Measurements from ENCODE around the gene STIM2. TPM values are rescaled to one million over a fixed set of nuclear protein-coding genes. Genes with fewer than 3 reads are reported as not detected.
"Not testable (repeated sequence)": the region's sequence is repeated elsewhere in the genome, so short reads cannot be mapped to it uniquely, and the experiment has no call there.

STIM2 gene
- polyA plus RNA-seq, 4 donors, result 30.7 to 42.2 (median 39.8) TPM

GRCh38 chr4:26866781-26867180, 6.1 kb downstream of the STIM2 start:
- DNase-seq (ENCODE audit: low read depth in 4 of 4, low spot score in 3 of 4), result no peak

- DNase-seq (ENCODE audit: low read depth in 4 of 4, low spot score in 3 of 4), result no peak
Measured at GRCh38 chr4:26867914-26868684, 7.5 kb downstream of the STIM2 start.

DNA sequence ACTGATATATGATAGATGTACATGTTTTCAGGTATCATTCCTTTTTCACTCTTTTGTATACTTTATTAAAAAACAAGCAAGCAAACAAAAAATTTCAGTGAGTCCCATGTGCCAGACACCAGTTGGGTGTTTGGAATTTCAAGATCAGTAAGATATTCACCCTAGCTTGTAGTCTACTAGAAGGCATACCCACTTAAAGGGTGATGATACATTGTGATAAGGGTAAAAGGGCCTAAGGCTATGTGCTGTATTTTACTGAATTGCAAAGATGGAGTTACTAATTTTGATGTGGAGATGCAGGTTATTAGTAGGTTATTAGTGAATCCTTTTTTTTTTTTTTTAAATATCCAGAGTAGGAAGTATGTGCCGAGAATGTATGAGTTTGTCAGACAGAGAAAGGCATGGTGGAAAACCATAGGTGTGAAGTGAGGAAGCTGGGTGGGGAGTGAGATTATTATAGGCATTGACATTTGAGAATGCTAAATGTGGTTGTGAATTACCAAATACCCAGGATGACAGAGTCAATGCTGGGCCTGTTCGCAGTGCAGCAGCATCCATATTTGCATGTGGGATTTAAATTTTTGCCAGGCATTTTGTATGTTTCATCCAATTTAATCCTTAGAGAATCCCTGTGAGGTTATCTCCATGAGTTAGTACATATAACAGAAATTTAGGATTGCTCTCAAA, 10.1 kb downstream of the STIM2 start:
- no peak for DNase-seq (ENCODE audit: low read depth in 4 of 4, low spot score in 3 of 4)

- DNase-seq (ENCODE audit: low read depth in 4 of 4, low spot score in 3 of 4), result no peak
Measured at GRCh38 chr4:26871611-26872010, 11.0 kb downstream of the STIM2 start.

DNA sequence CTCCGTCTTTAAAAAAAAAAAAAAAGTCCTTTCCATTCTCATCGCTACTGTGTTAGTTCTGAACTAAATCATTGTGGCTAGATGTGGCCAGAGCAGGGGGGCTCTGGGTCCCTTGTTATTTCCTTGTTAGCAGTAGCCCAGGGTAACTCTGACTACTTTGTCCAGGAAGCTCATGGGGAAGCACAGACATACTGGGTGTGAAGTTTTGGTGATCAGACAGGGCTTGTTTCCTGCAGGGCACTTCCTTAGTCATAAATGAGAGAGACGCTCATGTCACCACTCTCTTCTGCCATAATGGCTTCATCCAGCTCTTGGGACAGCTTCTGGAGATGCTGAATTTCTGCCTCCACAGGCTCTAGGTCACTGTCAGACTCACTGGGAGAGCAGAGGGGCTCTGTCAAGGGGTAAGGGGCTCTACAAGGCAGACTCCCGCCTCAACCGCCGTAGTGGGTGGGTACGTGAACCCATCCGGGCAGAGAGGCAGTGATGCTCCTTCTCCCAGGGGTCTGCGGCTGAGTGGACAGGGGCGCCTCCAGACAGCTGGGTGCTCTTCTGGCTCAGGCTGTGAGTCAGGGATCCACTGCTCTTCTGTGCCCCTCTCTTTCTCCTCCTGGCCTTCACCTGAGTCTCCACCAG, 12.9 kb downstream of the STIM2 start:
- DNase-seq (ENCODE audit: low read depth in 4 of 4, low spot score in 3 of 4), result no peak

- no peak for DNase-seq (ENCODE audit: low read depth in 4 of 4, low spot score in 3 of 4)
Measured at GRCh38 chr4:26874110-26874509, 13.5 kb downstream of the STIM2 start.

DNA sequence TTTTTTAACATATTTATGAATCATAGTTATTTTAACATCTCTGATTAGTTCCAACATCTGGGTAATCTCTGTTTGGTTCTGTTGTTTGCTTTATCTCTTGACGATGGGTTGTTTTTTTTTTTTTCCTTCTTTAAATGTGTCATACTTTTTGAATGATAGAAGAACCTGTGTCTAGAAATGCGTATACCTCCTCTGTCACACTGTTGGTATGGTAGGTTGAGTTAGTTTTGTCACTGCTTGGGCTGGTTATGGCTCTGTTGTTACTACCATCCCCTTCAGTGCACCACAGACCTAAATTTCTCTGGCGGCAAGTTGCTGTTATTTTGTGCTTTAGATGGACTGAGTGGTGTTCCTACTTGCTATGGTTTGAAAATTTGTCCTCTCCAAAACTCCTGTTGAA, 16.8 kb downstream of the STIM2 start:
- no peak for DNase-seq (ENCODE audit: low read depth in 4 of 4, low spot score in 3 of 4)

DNA sequence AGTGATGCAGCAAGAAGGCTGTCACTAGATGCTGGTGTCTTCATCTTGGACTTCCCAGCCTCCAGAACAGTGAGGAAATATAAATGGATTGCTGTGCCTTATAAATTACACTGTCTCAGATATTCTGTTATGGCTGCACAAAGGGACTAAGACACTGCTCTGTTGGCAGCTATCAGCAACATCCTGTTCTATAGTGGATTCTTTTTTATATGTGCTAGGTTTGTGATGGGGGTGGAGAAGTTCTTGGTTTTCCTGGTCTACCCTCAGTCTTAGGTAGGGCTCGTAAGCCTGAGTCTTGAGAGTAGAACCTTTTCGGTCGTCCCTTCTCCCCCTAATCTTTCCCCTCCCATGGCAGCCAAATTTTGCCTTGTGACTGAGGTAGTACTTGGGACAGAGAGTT, 17.3 kb downstream of the STIM2 start:
- no peak for DNase-seq (ENCODE audit: low read depth in 4 of 4, low spot score in 3 of 4)

GRCh38 chr4:26878794-26879391, 18.3 kb downstream of the STIM2 start:
- no peak for DNase-seq (ENCODE audit: low read depth in 4 of 4, low spot score in 3 of 4)

DNA sequence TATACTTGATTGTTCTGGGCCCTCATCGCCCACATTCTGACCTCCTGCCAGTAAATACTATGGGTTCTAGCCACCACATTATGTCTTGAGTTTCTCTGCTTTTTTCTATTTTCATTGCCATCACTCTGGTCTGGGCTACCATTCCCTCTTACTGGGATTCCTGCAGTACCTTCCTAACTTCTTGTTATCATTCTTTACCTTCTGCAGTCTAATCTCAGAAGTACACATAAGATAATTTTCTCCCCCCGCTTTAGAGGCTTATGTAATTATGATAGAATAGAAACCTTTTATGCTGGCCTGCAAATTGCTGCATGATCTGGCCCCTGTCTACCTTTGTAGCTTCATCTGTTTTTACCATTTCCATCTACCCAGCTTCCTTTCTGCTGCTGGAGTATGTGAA, 19.2 kb downstream of the STIM2 start:
- DNase-seq (ENCODE audit: low read depth in 4 of 4, low spot score in 3 of 4), result no peak

DNA sequence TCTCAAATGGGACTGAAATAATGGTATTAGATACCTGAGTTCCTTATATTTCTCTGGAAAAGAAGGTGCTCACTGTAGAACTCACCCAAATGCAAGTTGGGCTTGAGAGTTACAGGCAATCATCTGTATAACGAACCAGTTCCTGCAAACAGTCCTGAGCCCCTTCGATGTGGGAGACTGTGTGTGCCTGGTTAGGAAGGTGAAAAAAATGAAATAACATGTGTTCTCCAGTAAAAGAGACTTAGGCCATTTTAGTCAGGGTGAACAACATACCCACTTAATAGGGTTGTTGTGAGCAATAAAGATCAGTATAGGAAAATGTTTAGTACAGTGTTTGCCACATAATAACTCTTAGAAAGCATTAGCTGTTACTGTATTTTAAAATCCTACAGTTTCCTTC, 23.4 kb downstream of the STIM2 start:
- no peak for DNase-seq (ENCODE audit: low read depth in 4 of 4, low spot score in 3 of 4)

- DNase-seq (ENCODE audit: low read depth in 4 of 4, low spot score in 3 of 4), result no peak
Measured at GRCh38 chr4:26884486-26884988, 23.9 kb downstream of the STIM2 start.

DNA sequence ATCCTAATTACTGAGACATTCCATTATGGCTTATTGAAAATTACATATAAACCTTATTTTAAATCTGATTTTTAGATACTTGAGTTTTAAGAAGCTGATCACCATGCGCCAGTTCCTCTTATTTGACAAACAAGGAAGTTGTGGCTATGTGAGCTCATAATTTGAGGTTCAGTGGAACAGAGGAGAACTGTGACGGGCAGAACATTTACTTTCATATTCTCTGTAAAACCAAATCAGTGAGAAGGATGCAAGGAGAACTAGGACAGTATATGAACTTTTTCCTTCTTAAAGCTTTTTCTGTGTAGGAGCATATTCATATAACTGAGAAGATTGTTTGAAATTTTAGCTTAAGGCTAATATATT, 25.3 kb downstream of the STIM2 start:
- no peak for DNase-seq (ENCODE audit: low read depth in 4 of 4, low spot score in 3 of 4)

- no peak for DNase-seq (ENCODE audit: low read depth in 4 of 4, low spot score in 3 of 4)
Measured at GRCh38 chr4:26887143-26887542, 26.5 kb downstream of the STIM2 start.

DNA sequence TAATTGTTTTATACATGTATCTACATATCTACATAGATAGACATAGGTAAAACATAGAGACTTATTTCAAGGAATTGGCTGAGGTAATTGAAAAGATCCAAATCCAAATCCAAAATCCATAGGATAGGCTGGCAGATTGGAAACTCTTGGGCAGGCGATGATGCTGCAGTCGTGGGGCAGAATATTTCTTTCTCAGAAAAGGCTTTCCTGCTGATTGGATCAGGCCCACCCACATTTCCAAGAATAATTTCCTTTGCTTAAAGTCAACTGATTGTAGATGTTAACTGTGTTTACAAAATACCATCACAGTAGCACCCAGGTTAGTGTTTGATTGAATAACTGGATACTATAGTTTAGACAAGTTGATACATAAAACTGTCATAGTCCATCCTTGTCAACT, 27.2 kb downstream of the STIM2 start:
- no peak for DNase-seq (ENCODE audit: low read depth in 4 of 4, low spot score in 3 of 4)

DNA sequence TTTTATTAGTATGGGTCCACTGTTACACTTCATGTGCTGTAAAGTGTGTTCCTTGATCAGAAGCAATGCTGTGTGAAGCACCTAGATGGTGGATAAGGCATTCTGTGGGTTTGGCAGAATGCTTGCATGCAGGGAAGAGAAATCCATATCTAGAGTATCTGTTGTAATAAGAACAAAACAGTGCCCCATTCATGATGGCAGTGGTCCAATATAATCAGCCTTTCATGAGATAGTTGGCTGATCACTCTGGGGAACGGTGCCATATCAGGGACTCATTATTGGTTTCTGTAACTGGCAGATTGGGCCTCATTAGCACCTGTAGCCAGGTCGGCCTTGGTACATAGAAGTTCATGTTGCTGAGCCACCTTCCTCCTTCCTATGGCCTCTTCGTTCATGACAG, 28.7 kb downstream of the STIM2 start:
- no peak for DNase-seq (ENCODE audit: low read depth in 4 of 4, low spot score in 3 of 4)

DNA sequence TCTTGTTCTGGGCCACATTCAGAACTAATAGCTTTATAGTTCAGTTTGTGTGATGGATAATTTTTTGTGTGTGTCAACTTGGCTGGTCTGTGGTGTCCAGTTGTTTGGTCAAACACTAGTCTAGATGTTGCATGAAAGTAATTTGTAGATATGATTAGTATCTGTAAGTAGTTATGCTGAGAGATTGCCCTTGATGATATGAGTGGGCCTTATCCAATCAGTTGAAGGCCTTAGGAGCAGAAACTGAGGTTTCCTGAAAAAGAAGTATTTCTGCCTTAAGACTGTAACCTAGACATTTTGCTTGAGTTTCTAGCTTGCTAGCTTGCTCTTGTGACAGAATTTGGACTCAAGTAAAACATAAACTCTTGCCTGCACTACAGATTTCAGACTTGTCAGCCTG, 30.4 kb downstream of the STIM2 start:
- DNase-seq (ENCODE audit: low read depth in 4 of 4, low spot score in 3 of 4), result no peak

GRCh38 chr4:26891867-26892266, 31.2 kb downstream of the STIM2 start:
- no peak for DNase-seq (ENCODE audit: low read depth in 4 of 4, low spot score in 3 of 4)

DNA sequence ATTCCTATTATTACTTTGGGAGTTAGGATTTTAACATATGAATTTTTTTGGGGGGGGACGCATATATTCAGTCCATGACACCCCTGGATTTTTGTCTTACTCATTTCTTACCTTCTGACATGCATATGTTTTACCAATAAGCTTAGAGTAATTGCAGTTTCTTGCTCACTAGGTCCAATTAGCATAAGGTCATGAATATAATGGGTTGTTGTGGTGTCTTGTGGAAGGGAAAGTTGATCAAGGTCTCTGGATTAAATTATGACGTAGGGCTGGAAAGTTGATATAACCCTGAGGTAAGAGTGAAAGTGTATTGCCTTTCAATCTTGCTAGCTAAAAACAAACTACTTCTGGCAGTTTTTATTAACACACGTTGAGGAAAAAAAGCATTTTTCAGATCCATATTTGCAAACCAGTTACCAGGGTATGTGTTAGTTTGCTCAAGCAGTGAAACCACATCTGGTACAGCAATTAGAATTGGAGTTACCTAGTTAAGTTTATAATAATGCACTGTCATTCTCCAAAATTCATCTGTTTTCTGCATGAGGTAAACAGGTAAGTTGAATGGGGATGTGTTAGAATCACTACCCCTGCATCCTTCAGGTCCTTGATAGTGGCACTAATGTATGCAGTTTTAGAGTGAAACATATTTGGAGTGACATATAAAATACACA, 32.0 kb downstream of the STIM2 start:
- no peak for DNase-seq (ENCODE audit: low read depth in 4 of 4, low spot score in 3 of 4)

DNA sequence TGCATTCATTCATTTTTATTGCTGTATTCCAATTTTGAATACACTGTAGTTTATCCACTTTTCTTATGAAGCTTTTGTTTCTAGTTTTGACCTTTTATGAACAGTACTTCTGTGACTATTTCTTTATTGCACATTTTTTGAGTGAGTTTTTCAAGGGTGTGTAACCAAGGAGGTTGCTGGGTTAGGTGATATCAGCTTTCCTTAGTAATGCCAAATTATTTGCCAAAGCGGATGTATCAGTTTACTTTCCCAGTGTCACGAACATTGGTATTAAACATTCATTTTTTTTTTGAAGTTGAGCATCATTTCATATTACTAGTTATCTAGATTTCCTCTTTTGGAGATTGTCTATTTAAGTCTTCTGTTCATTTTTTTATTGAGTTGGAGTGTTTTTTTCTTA, 32.9 kb downstream of the STIM2 start:
- no peak for DNase-seq (ENCODE audit: low read depth in 4 of 4, low spot score in 3 of 4)

DNA sequence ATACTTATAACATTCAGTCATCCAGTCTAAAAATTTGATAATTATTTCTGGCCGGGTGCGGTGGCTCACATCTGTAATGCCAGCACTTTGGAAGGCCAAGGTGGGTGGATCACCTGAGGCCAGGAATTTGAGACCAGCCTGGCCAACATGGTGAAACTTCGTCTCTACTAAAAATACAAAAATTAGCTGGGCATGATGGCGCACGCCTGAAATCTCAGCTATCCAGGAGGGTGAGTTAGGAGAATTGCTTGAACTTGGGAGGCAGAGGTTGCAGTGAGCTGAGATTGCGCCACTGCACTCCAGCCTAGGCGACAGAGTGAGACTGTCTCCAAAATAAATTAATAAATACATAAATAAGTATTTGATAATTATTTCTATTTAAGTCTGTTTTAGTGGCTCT, 34.2 kb downstream of the STIM2 start:
- not testable (repeated sequence) for DNase-seq (ENCODE audit: low read depth in 4 of 4, low spot score in 3 of 4)
